HAP-1 (cell line): ENCODE results near the gene WDR48.

ENCODE experiments used
- DNase-seq, 2 experiments: peaks; one replicate each; pipeline ENCODE4 v3.0.0-alpha.2; 2016 to 2020; ENCODE audit warnings: low spot score in 2 of 2
- H3K27me3 ChIP-seq: fragments of 250-450 bp; sonication (Bioruptor Pico); 2 replicates; pipeline ENCODE4 v1.5.1; 2020; ENCODE audit warnings: low read depth, mild to moderate bottlenecking, moderate library complexity
- H3K36me3 ChIP-seq: fragments of 250-450 bp; sonication (Bioruptor Pico); replicated peaks from 2 replicates; pipeline ENCODE4 v1.5.1; 2020; ENCODE audit warnings: mild to moderate bottlenecking
- H3K4me1 ChIP-seq: fragments of 250-450 bp; sonication (Bioruptor Pico); 2 replicates; pipeline ENCODE4 v1.5.1; 2020; ENCODE audit warnings: mild to moderate bottlenecking
- H3K4me3 ChIP-seq: fragments of 250-450 bp; sonication (Bioruptor Pico); 2 replicates; pipeline ENCODE4 v1.5.1; 2020; ENCODE audit warnings: mild to moderate bottlenecking, moderate library complexity
- H3K9me3 ChIP-seq: fragments of 250-450 bp; sonication (Bioruptor Pico); 2 replicates; pipeline ENCODE4 v1.5.1; 2020; ENCODE audit warnings: mild to moderate bottlenecking, moderate library complexity
- in situ Hi-C: fragments of 300-500 bp; cut with MboI; formaldehyde crosslinking; loops from 3 replicates; pipeline ENCODE4 v1.14.3; 2020; ENCODE audit warnings: low sequenced_read_pairs, inconsistent platforms, mixed read lengths

WDR48 gene

DNA sequence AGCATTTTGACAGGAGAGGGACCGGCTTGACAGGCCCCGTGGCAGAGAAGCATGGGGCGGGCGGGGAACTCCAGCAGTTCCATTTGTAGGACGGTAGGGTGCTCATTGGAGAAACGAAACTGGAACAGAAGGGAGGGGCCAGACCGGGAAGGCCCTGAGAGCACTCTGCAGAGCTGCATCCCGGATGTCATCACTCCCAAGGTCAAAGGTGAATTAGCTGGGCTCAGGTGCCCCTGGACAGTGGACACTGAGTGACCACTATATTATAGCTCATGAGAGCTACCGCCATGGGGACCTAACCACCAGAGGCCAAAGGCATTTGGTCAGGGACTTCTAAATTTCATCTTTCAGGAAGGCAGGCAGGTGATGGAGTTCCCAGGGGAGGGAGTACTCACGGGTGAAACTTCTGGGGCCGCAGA is 94.3 kb downstream of the WDR48 start:
- Histone ChIP-seq H3K4me1 (peaks cover 8% of the 10 kb centered on the region), H3K27me3 (no peaks in the 10 kb centered on the region), H3K36me3 (peaks cover 15% of the 10 kb centered on the region), H3K9me3 (no peaks in the 10 kb centered on the region), H3K4me3 (no peak overlapping the region)
- in situ Hi-C loops, result no loop called here
- DNase-seq, result no peak
